ENCODE measurements around the gene DLG2. TPM values are rescaled to one million over a fixed set of nuclear protein-coding genes. Genes with fewer than 3 reads are reported as not detected.

The DLG2 gene
- total and polyA plus RNA-seq, 2 of the 8 experiments (the other 6 are each of a cell fraction or from before 2014, with no cell fraction given): 1.7 to 14.3 TPM

DNA sequence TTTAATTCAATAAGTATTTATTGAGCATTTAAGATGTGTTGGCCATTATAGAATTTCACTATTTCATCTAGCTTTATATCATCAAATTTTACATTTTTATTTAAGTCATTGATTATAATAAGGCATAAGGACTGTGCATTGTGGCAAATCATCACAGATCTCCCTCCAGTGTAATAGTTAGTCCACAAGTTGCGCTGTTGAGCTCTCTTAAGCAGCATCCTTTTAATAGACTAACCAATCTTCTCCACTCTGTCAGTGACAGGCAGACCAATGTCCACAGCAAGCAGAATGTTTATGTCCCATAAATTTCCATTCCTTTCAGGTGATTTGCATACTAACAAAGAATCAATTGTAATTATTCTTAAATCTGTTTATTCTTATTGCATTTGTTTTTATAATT lies 1745.7 kb downstream of the DLG2 start:
- H3K27me3 ChIP-seq (replicated peaks in 1 of 4; ENCODE audit: control insufficient read depth in 3 of 4, extremely low read depth in 1 of 4, insufficient read depth in 3 of 4, low read length in 3 of 4): no peaks in the 10 kb centered on the region
- no peak overlapping the region for H3K4me2 ChIP-seq (ENCODE audit: insufficient read depth in 1 of 2, low read depth in 2 of 2, low read length in 2 of 2)
- 91% methylated on average over 1 of the region's 1 CpG; no CpG with 5 or more reads in 1 of the 2 experiments for WGBS, 2 experiments (ENCODE audit: extremely low coverage in 1 of 2, insufficient coverage in 1 of 2, insufficient read length in 1 of 2, insufficient replicate concordance in 2 of 2, low coverage in 1 of 2, low lambda C conversion rate in 2 of 2, missing lambda C conversion rate in 1 of 2)
- DNase-seq (ENCODE audit: low read depth in 1 of 2, low spot score in 2 of 2): no peak
- TF ChIP-seq RAD21 (IDR thresholded peaks at IDR 0.05 in 1 of 2, conservative IDR thresholded peaks at IDR 0.05 in 1 of 2; ENCODE audit: low read depth in 2 of 2, low read length in 2 of 2) (peak in 1 of 2 experiments; percentile 17; a peak in 1 of 4 replicates), RNF2 (IDR thresholded peaks at IDR 0.05; ENCODE audit: borderline replicate concordance, low read depth, low read length, missing control alignments, poor library complexity, severe bottlenecking) (no peak)
- H3K18ac ChIP-seq (ENCODE audit: extremely low read depth, low read length): no peak overlapping the region
- no peak overlapping the region for H3K56ac ChIP-seq (replicated peaks; ENCODE audit: insufficient read length, low read depth, low read length)
- H3K27ac ChIP-seq (ENCODE audit: low read depth, low read length): no peak overlapping the region
- no peaks in the 10 kb centered on the region for H3K79me1 ChIP-seq (ENCODE audit: low read depth, low read length)
- no peaks in the 10 kb centered on the region for H4K20me1 ChIP-seq (replicated peaks in 1 of 2; ENCODE audit: control insufficient read depth in 1 of 2, insufficient read depth in 2 of 2, low read length in 2 of 2)
- H3K4me3 ChIP-seq (ENCODE audit: extremely low read depth in 1 of 4, insufficient read depth in 2 of 4, low read depth in 3 of 4, low read length in 4 of 4): no peak overlapping the region
- H2BK5ac ChIP-seq (ENCODE audit: low read depth, low read length): no peak overlapping the region
- no peak overlapping the region for H4K8ac ChIP-seq (ENCODE audit: extremely low read depth, insufficient read depth, low read length)
- ChIA-PET POLR2A (ENCODE audit: partially characterized antibody) (no interaction called here), CTCF (ENCODE audit: partially characterized antibody) (interaction anchor here (1.0 to 1.2 kb wide), 2 partner anchors 19 to 411 kb away, joined by 3 read pairs; no protein-coding TSS in a partner anchor)
- H2AK5ac ChIP-seq (ENCODE audit: low read depth, low read length): no peak overlapping the region
- no peak overlapping the region for H3K9ac ChIP-seq (replicated peaks in 1 of 4; ENCODE audit: extremely low read depth in 1 of 4, low read depth in 3 of 4, low read length in 3 of 4)
- no peak overlapping the region for H2BK15ac ChIP-seq (ENCODE audit: low read length)
- no peak overlapping the region for H2BK12ac ChIP-seq (ENCODE audit: low read depth, low read length)
- H4K5ac ChIP-seq (ENCODE audit: insufficient read length, low read depth, low read length): no peak overlapping the region
- H3K79me2 ChIP-seq (ENCODE audit: control insufficient read depth in 1 of 2, insufficient read depth in 2 of 2, low read length in 2 of 2): no peaks in the 10 kb centered on the region
- peaks cover 0 to 2% (median 0%) of the 10 kb centered on the region in 4 experiments; a peak in 3 of 8 replicates for H3K36me3 ChIP-seq (ENCODE audit: control insufficient read depth in 2 of 4, insufficient read depth in 4 of 4, low read length in 3 of 4)
- no peak overlapping the region for H3K14ac ChIP-seq (ENCODE audit: insufficient read length)
- H3K23ac ChIP-seq (ENCODE audit: insufficient read length): no peak overlapping the region
- H2AFZ ChIP-seq (ENCODE audit: low read length): no peak overlapping the region
- no peak overlapping the region for H4K91ac ChIP-seq (replicated peaks; ENCODE audit: insufficient read length, low read length)
- H3K9me3 ChIP-seq (ENCODE audit: insufficient read depth in 2 of 2, low read depth in 1 of 2, low read length in 1 of 2): peaks cover 3 to 10% of the 10 kb centered on the region in 2 experiments; a peak in 2 of 4 replicates
- no peak overlapping the region for H2BK120ac ChIP-seq (replicated peaks; ENCODE audit: low read depth, low read length)
- no peaks in the 10 kb centered on the region for H3K23me2 ChIP-seq (ENCODE audit: low read depth, low read length)
- H2BK20ac ChIP-seq (ENCODE audit: low read length): no peak overlapping the region
- no peaks in the 10 kb centered on the region for H3K4me1 ChIP-seq (replicated peaks in 1 of 4; ENCODE audit: control insufficient read depth in 3 of 4, insufficient read depth in 4 of 4, low read length in 3 of 4)
- H3K4ac ChIP-seq (replicated peaks; ENCODE audit: insufficient read length, low read depth, low read length): no peak overlapping the region
- no peak for FAIRE-seq
